ENCODE results near the gene SMOC1.

Gene SMOC1

DNA sequence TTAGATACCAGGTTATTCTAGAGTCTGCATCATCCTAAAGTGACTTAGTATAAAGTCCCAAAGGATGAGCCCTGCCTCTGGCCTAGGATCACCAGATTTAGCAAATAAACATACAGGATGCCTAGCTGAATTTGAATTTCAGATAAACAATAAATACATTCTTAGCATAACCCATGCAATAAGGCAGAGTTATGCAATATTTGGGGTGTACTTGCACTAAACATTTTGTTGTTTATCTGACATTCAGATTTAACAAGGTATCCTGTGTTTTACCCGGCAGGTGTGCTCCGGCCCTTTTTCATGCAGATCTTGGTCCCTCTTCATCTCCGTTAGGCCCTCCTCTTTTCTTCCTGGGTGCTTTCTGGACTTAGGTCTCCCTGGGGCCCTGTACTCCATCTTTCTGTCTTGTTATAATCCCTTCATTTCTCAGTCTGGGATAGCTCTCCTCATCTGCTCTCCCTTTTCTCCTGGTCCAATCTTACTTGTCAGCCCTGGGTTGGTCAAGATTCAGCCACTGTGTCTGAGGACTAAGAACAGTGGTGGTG, 18.1 kb upstream of the SMOC1 start:
- no peak for DNase-seq (ENCODE audit: low read depth in 2 of 2)

DNA sequence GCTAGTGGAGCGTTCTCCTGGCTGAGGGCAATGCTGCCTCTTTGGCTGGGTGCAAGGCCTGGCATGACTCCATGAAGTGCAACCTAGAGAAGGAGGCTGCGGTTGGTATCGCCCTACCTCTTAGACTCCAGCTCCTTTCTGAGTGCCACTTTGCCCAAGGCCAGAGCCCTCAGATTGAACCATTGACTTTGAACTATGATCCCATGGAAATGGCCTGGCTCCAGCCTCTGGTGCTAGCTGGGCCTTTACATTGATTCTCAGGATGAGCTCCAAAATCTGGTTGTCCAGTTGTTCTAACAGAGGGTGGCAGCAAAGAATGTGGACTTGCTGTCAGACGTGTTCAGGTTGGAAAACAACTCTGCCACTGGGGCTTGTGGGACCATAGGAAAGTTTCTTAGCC, 16.1 kb upstream of the SMOC1 start:
- DNase-seq (ENCODE audit: low read depth in 2 of 2): no peak

DNA sequence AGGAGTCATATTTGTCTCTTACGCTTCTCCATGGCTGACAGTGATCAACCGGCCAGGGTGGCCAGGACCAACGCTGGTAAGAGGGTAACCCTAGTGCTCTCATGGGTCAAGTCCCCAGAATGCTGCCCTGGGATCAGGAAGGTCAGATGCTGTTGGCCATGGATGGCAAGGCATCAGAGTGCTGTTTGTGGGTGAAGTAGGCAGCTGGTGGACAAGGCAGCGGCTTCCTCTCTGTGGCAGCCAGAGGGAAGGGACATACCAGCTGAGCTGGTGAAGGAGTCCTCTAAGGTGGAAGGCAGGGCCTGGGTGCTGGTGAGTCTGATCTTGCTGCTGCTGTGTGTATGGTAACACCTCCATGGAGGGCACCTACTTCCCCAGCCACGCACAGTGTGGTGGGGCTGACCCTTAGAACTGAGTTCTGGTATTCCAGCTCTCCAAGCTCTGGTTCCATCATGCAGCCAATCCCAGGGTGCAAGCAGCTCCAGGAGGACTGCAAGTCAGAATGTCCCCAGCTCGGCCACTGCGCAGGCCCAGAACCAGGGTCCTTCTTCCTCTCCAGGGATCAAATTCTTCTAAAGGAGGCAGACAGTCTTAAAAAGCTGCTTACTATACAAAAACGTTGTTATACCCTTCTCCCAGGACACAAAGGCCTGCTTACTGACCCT, 13.4 kb upstream of the SMOC1 start:
- no peak for DNase-seq (ENCODE audit: low read depth in 2 of 2)

DNA sequence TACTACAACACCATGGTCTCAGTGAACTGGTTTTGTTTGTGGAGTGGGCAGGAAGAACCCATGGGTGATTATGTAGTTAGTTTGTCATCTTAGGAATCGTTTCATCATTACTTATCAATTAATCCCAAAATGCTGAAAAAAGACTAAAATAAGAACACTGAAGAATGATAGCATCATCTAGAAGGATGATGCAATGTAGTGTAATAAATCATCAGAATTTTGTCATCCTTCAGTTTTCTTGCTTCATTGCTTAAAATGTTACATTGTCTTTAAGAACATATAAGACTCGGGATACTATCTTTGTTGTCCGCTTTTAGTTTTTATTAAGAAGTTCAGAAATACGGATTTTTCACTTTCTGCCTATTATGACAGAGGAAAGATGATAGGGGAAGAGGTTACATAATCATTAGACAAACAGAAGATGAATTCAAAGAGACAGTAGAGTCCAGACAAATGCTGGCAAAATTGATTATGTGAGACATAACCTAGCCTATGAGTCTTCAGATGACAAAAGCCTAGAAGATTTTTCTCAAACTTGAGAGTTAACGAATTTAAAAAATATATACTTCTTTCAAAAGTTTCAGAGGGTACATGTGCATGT, 10.8 kb upstream of the SMOC1 start:
- no peak for DNase-seq (ENCODE audit: low read depth in 2 of 2)

DNA sequence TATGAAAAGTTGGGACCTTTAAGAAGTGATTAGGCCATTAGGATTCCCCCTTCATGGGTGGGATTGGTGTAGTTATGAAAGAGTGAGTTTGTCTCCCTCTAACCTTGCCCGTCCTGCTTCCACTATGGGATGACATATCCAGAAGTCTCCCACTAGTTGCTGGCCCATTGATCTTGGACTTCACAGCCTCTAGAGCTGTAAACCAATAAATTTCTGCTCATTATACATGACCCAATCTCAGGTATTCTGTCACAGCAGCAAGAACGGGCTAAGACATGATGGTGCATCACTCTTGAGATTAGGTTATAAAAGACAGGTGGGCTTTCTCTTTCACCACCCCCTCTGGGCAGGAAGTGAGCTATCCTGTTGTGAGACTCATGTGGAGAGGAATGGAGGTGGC, 8.6 kb upstream of the SMOC1 start:
- no peak for DNase-seq (ENCODE audit: low read depth in 2 of 2)

DNA sequence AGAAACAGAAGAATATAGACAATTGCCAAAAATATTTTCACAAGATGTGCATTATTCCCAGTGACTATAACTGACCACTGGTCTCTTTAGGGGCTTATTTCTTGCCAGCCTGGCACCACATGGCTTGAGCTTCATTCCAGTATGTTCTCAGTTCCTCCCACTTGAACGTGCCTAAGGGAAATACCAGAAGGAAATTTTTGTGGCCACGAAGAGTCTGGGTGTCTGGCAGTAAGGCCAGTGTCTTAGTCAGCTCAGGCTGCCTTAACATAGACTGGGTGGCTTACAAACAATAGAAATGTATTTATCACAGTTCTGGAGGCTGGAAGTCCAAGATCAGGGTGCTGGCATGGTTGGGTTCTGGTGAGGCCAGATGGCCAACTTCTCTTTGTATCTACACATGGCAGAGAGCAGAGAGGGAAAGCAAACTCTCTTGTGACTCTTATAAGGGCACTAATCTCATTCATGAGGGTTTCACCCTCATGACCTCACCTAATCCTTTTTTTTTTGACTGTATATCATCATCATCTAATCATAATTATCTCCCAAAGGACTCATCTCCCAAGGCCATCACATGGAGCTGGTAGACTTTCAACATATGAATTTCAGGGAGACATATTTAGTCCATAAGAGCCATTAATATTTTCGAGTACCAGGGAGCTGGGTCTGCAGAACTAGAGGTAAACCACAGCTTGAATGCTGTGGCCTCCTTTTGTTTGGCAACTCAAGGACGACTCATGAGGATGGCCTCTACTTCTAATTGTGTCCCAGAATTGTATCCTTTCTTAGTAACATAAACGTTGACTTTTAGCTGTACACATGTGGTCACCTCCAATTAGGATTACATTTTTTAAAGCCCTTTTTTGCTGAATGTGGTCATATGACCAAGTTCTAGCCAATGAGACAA, 5.1 kb upstream of the SMOC1 start:
- no peak for DNase-seq (ENCODE audit: low read depth in 2 of 2)

DNA sequence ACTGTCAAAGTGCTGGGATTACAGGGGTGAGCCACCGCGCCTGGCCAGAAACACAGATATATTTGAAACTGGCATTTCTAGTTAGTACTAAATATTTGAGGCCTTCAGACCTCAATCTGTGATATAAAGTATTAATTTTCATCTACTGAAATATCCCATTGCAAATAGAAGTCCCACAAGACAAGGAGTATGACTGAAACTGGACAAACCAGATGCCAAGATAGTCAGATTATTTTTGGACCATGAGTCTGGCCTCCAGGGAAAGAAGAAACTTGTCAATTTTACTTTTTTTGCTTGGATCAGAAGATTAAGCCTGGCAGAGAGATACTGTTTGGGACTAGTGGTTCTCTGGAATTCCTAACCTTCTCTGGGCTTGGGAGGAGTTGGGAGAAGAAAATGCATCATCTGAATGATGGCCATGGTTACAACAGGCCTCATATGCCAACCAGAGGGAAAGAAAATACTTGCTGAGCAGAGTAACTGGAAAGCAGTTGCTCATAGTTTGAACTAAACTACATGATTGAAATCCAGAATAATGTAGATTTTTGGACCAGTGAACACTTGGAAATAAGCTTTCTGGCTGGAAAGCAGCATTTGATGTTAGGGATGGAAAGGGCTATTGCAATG, 2.9 kb upstream of the SMOC1 start:
- no peak for DNase-seq (ENCODE audit: low read depth in 2 of 2)

DNA sequence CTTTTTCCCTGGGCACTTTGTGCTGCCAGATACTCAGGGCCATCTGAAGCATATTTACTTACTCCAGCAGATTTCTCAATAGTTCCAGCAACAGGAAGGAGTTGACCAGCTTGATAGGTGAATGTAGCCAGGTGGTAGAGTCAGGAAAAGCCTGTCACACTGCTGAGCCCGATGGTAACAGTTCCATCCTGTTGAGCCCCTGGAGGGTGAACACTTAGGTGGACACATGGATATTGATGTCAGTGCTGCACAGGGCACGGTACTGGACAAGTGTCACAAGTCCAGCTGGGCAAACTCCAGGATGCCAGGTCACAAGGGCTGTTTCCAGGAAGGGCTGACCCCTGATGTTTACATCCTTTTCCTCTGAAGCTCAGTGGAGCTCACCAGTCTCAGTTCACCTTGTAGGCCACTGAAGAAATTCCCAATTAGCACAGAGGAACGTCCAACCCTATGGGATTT, 2.3 kb upstream of the SMOC1 start:
- no peak for DNase-seq (ENCODE audit: low read depth in 2 of 2)

DNA sequence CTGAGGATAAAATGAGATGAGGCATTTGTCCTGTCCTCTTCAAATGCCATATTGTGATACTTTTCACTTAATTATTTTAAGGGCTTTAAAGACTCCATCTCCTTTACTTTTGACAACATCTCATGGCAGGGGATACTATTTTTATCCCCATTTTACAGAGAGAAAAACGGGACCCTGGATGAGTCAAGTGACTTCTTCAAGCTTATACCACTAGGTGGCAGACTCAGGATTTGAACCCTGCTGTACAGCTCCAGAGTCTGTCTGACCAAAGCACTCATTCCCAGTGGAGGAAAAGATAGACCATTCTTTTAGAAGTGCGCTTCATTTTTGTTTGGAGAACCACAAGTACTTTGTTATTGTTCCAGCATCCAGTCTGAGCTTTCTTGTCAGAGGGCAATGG, 1.7 kb upstream of the SMOC1 start:
- no peak for DNase-seq (ENCODE audit: low read depth in 2 of 2)

DNA sequence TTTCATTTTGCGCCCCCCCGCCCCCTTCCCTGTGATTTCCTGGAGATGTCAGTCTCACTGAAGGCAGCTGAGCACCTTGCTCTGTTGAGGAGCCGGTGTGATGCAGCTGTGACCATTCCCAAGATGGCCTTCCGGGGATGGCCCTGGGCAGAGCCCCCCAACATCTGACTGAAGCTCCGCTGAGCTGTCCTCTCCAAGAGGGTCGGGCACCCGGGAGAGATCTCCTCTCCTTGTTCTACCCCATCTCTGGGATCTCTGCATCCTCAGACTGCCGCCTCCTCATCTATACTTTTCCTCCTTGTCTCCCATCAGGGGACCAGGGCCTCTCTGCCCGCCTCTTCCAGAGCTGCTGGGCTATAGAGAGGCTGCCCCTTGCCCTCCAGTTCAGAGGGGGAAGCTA, 965 bp upstream of the SMOC1 start:
- DNase-seq (ENCODE audit: low read depth in 2 of 2): no peak

DNA sequence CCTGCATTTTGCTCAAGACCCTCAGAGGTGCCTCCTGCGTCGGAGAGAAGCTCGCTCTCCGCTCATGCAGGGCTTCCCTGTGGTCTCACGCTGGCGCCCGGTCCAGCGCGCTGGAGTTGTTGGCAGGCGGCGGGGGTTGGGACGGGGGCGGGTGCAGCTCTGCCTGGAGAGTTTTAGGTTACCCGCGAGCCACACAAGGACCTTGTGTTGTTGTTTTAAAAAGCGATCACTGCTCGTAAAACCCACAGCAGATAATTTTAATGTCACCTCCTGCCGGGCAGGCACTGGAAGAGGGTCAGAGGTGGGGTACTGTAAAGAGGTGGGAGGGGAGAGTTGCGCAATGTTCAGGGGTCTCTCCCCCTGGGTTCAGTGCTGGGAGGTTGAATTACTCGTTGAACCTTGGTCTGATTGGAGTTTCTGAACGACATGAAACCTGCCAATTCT, 850 bp downstream of the SMOC1 start:
- DNase-seq (ENCODE audit: low read depth in 2 of 2): no peak

DNA sequence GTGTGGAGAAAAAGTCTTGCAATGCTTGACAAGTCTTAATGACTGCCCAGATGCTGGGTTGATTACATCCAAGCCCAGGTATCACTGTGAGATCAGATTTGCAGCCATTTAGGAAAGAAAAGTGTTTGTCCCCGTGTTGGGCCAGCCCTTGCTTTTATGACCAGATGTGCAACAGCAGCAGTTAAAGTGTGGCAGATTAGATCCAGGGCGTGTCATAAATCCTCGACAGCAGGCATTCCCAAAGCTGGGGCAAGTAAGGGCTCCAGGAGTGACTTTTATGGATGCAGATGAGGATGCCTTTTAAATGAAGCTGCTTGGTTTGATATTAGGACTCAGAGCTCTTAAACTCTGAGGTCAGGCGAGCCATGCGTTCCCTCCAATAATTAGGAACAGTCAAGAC, 1.7 kb downstream of the SMOC1 start:
- no peak for DNase-seq (ENCODE audit: low read depth in 2 of 2)

DNA sequence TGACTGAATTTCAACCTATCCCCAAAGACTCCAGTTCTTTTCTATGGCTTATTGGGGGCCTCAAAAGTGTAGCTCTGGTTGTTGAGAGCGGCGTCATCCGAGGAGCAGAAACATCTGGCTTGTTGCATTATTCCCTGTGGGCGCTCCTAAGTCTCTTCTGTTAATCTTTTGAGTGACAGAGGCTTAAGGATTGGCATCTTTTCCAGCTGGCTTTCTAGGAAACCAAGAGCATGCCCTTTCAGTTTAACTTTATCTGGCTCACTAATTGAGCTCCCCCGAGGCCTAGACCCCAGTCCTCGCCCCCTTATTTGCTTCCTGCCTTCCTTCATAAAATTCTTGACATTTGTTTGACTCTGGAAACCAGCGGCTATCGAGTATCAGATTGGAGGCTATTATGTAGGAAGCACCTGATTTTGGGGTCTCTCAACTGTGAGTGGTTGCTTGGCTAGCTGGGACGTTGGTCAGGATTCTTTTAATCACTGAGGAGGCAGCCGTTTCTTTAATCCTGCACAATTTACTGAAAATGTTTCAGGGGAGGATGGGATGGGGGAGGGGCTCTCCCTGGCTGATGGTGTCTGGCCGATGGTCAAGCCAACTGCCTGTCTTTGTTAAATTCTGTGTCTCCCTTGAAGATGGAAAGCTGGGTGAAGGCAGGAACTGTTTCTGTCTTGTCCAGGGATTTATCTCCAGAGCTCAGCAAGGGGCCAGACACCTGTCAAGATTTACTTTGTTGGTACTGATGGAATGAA, 3.1 kb downstream of the SMOC1 start:
- DNase-seq (ENCODE audit: low read depth in 2 of 2): no peak

DNA sequence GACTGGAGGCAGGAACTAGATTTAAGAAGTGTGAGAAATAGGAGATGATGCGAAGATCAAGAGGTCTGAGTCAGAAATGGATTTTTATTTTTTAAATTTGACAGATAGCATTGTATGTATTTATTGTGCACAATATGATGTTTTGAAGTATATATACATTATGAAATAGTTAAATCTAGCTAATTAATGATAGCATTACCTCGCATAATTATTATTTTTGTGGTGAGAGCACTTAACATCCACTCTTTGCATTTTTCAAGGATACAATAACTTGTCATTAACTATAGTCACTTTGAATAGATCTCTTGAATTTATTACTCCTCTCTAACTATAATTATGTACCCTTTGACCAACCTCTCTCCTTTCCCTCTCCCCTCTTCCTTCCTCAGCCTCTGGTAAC, 3.7 kb downstream of the SMOC1 start:
- DNase-seq (ENCODE audit: low read depth in 2 of 2): no peak

DNA sequence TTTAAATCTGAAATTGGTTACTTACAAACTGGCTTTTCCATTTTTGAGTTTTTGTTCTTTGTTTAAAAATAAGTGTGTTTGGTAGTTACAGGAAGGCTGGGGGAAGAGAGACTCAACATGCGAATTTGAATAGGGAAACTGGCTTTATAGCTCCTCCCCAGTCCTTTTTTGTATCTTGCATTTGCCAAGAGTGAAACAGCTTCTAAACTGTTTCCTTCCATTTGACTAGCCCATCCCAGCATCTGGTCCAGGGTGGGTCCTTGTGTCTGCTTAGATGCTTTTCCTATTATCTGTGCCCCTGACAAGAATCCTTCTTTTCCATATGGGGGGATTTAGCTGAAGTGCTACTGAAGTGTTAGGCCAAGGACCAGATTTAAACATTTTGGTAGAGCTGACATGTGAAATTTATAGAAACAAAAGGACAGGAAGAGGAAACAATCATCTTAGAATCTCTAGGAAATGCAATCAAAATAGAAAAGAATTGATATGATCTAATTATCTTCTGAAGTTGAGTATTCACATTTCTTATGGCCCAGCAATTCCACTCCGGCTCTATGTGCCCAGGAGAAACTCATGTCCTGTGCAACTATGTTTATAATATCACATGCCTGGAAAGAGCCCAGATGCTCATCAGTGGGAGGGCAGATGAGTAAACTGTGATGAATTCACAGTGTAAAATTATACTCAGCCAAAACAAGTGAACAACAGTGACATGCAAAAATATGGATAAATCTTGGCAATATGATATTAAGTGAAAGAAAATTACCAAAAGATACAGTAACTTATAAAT, 7.4 kb downstream of the SMOC1 start:
- no peak for DNase-seq (ENCODE audit: low read depth in 2 of 2)

DNA sequence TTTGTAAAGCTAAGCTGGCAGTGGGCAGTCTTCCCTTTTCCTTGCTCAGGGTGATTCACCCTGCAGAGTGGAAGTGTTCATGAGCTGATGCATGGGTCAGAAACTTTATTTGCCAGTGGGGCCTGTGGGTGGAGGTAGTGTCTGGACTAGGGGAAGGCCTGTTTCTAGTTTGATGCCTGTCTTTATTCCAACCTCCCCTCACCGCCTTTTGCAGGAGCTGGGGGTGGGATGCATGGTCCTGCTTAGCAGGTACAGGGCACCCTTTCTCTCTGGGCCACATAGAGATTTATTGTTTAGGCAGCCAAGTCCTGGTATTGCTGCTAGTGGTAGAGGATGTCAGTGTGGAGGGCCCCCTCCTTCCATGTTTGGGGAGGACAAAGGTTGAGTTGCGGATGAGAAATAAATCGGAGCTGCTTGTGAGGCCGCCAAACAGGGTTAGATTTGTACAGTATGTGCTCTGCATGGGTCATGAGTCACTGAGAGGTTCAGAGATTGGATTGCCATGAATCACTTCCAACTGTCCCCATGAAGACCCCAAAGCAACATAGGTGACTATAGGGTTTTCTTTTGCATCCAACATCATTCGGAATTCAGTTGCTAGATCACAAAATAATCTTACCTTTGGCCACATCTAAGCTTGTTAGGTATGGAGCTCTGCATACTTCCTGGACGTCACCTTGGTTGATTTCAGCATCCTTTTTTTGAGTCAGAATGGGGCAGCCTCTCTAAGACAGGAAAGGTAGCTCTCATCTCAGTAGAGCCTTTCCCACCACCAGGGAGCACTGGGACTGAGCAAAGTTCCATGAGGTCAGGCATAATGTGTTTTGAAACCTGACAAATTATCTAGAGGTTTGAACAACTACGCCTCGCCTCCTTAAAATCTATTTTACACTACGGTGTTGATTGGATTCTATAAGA, 8.8 kb downstream of the SMOC1 start:
- no peak for DNase-seq (ENCODE audit: low read depth in 2 of 2)

DNA sequence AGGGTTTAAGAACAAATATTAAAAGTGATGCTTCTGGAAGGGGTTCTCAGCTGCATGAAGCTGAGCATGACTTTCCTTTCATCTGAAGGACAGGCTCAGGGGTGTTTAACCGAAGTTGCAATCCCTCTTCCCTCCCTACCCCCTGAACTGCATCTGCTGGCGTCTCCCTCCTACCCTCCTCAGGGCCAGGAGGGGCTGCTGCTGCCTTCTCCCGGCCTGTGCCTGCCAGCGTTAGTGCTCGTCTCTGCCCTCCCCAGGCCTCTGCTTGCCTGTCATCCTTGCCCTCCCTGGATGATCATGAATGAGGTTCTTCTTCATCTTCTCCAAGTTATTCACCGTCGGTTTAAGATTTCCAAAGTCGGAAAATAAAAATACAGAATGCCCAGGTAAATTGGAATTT, 12.2 kb downstream of the SMOC1 start:
- no peak for DNase-seq (ENCODE audit: low read depth in 2 of 2)

DNA sequence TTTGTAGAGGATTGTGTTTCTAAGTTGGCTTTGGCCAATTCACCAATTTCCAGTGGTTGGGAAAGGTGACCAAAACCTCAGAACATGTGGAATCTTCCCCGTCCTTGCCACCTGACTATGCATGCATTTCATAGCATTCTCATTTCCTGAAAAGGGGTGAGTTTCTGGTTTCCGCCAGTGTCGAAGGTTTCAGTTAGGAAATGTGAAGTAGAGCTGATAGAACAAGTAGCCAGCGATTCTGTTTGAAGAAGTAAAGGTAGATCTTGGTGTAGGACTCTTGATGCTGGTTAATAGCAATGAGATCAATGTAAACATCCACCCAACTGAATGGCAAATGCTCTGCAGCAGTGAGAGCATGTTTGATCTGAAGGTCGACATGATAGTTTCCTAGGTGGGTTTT, 15.9 kb downstream of the SMOC1 start:
- no peak for DNase-seq (ENCODE audit: low read depth in 2 of 2)

DNA sequence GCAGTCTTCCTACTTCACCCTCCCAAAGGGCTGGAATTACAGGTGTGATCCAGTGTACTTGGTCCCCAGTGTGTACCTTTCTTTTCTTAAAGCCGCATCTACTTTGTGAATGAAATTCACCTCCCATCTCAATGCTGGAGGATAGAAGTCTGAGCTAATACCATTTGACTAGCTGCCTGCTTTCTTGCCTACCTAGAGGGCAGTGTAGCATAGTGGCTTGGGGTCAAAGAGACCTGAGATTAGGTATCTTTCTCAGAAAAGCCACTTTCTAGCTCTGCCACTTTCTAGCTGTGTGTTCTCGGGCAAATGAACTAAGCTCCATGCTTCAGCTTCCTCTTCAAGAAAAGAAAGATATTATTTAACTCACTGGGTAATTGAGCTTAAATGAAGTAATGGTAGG, 16.9 kb downstream of the SMOC1 start:
- DNase-seq (ENCODE audit: low read depth in 2 of 2): no peak
